GM13977 (cell line): ENCODE measurements around the gene ALDH6A1.

Source experiments
- DNase-seq: peaks from one replicate; pipeline ENCODE4 v3.0.0; 2012; ENCODE audit warnings: low spot score
- in situ Hi-C: fragments of 300-500 bp; cut with MboI; formaldehyde crosslinking; loops from one replicate; pipeline ENCODE4 v1.12.0; 2022; ENCODE audit warnings: low sequenced_read_pairs, low pct_unique_long_range_greater_than_20kb, mixed read lengths, inconsistent platforms; ENCODE audit not compliant: unreplicated experiment
- TF ChIP-seq, protein P1 (sequence below): IDR thresholded peaks from 2 replicates; pipeline ENCODE4 v1.5.1; 2012; ENCODE audit warnings: mild to moderate bottlenecking, control low read depth; ENCODE audit not compliant: insufficient read depth; ENCODE audit errors: extremely low read depth, missing control alignments

Gene ALDH6A1

DNA sequence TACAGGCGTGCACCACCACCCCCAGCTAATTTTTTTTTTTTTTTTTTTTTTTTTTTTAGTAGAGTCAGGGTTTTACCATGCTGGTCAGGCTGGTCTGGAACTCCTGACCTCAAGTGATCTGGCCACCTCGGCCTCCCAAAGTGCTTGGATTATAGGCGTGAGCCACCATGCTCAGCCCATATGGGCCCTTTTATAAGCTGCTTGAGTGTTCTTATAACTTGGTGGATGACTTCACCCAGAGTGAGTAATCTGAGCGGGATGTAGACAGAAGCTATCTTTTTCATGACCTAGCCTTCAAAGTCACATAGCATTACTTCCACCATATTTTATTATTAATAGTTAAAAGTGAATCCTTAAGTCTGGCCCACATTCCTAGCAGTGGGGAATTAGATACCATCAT, 48.7 kb downstream of the ALDH6A1 start:
- TF ChIP-seq, protein P1, sequence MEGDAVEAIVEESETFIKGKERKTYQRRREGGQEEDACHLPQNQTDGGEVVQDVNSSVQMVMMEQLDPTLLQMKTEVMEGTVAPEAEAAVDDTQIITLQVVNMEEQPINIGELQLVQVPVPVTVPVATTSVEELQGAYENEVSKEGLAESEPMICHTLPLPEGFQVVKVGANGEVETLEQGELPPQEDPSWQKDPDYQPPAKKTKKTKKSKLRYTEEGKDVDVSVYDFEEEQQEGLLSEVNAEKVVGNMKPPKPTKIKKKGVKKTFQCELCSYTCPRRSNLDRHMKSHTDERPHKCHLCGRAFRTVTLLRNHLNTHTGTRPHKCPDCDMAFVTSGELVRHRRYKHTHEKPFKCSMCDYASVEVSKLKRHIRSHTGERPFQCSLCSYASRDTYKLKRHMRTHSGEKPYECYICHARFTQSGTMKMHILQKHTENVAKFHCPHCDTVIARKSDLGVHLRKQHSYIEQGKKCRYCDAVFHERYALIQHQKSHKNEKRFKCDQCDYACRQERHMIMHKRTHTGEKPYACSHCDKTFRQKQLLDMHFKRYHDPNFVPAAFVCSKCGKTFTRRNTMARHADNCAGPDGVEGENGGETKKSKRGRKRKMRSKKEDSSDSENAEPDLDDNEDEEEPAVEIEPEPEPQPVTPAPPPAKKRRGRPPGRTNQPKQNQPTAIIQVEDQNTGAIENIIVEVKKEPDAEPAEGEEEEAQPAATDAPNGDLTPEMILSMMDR = no peak
- in situ Hi-C loops = no loop called here
- no peak for DNase-seq

DNA sequence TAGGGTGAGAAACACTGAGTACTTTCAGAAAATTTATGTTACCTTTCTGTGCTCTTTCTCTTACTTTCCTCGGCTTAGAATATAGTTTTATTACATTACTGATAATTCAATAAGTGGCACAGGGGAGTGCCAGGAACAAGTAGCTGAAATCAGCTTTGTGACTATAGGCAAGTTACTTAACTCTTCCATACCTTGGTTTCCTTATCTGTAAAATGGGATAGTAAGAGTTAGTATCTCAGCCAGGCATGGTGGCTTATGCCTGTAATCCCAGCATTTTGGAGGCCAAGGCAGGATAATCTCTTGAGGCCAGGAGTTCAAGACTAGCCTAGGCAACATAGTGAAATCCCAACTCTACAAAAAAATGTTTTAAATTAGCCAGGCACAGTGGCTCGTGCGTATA, 49.7 kb downstream of the ALDH6A1 start:
- in situ Hi-C loops = no loop called here
- no peak for DNase-seq
- TF ChIP-seq, protein P1 = no peak

DNA sequence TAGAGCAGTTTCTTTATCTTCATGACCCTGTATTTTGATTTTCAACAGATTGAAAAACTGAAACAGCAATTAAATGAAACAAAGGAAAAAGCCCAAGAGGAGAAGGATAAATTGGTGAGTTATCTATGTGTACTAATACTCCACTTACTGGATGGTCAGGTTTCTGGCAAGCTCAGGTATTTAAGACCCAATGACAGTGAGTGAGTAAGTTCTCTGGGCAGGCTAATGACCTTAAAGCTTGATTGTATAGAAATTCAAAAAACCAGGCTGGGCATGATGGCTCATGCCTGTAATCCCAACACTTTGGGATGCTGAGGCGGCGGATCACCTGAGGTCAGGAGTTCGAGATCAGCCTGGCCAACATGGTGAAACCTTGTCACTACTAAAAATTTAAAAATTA, 55.1 kb downstream of the ALDH6A1 start:
- TF ChIP-seq, protein P1 = no peak
- DNase-seq = no peak
- in situ Hi-C loops = no loop called here

DNA sequence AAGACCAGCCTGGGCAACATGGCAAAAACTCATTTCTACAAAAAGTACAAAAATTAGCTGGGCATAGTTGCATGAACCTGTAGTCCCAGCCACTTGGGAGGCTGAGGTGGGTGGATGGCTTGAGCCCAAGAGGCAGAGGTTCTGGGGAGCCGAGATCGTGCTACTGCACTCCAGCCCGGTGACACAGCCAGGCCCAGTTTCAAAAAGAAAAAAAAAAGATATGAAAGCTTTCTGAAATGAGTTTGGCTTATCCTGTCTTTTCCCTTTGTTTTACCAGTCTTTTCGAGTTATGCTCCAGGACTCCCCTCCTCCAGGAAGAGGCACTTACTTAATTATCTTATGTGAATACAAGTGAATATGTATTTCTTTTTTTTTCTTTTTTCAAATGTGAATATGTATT, 61.9 kb downstream of the ALDH6A1 start:
- in situ Hi-C loops = loop anchor here (25.0 kb wide), 1 partner anchor 510 kb away; no protein-coding TSS in a partner anchor
- TF ChIP-seq, protein P1 = no peak
- DNase-seq = no peak

DNA sequence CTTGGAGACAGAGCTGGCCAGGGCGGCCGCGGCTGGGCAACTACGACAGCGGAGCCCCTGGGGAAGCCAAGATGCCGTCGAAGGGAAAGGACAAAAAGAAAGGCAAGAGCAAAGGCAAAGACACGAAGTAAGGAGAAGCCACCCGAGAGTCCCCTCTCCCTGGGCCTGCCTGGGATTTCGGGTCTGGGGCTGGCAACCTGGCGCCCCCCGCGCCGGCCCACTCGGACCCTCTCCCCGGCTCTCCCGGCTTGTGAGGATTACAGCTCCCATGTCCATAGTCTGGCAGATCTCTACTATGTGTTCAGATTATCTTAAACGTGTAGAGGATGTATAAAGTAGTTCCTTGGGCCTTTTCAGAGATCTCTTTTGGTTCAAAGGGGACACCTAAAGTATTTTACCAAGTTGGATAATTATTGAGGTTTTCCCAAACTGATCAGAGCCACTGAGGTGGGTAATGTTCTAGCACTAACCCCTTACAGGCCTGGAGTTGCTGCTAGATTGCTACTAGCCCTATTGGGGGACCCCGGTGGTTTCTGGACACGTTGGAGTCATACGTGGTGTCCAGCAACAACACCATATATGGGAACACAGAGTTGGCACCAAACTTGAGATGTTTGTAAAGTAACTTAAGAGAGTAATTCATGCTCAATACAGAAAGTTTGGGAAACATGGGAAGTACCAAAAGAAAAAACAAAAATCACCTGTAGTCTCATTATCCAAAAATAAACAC, 64.7 kb downstream of the ALDH6A1 start:
- TF ChIP-seq, protein P1 = no peak
- in situ Hi-C loops = loop anchor here (25.0 kb wide), 1 partner anchor 507 kb away; no protein-coding TSS in a partner anchor
- no peak for DNase-seq

DNA sequence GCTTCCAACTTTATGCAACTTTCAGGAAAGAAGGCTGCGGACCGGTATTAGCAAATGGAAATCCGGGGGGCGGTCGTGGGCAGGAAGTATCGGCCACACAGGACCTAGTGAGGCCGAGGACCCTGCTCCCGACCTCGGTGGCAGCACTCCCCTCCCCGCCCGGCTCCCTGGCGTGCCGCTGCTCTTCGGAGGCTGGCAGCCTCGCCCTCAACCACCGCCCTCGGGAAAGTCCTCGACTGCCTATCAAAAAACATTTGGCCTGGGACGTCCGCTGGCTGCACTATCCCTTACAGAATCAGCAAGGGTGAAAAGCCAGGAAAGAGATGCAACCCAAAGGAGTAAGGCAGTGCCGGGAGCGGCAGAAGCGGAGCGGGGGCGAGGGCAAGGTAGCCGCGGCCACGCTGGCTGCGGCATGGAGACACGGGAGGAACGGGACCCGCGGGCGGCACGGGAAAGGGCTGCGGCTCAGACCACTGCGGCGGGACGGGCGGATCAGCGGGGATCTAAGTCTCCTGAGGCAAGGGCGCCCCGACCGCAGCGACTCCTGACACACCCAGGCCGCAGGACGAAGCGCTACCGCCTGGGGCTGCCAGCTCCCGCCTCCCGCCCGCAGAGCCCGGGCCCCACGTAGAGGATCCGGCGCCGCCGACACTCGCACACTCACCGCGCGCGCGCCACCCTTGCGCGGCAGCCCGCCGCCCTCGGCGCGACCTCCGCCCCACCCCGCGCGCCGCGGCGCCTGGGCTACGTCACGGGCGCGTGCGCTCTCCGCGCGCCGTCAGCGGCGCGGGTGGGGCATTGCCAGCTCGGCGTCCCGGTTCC, 65.5 kb downstream of the ALDH6A1 start, which contains the start of the genes BBOF1 and ENTPD5:
BBOF1 (plus strand) TSS at position 764 of the 822 bp plus-strand sequence. CDS start 130 bp downstream, outside the sequence.
ENTPD5 (minus strand) TSS at position 703 of the 822 bp plus-strand sequence. CDS start 31,186 bp downstream, outside the sequence.
- DNase-seq = peak; percentile 96
- in situ Hi-C loops = loop anchor here (25.0 kb wide), 1 partner anchor 506 kb away; no protein-coding TSS in a partner anchor
- TF ChIP-seq, protein P1 = no peak
